NCI-H187 (cell line): Measurements from ENCODE around the gene ENHO.

Source experiments
- DNase-seq, 2 experiments: peaks; one replicate each; lab custom pipeline; 2025; lab: John Stamatoyannopoulos, UW

ENHO gene

GRCh38 chr9:34524349-34524748 lies 1.6 kb upstream of the ENHO start:
- no peak for DNase-seq

- no peak for DNase-seq
Observed at GRCh38 chr9:34522091-34522887, 501 bp downstream of the ENHO start.

GRCh38 chr9:34521406-34522045 lies 1.3 kb downstream of the ENHO start:
- no peak for DNase-seq

- no peak for DNase-seq
Observed at GRCh38 chr9:34520505-34521385, 2.0 kb downstream of the ENHO start.

DNA sequence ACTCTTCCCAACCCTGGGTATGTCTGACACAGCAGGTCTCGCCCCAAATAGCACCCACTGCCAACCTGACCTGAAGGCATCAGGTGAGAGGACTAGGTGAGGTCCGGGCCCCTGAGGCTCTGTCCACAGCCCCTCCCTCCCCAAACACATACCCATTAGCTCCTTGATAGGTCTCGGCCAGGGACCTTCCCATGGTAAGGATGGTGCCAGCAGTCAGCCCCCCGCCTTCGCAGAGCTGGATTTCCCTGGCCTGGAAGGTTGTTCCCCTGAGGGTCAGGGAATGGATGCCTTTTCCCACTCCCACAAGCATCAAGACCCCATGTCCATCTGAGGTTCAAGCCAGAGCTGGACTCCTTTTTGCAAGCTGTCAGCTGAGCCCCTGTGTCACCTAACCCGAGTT lies 2.7 kb downstream of the ENHO start:
- no peak for DNase-seq

DNA sequence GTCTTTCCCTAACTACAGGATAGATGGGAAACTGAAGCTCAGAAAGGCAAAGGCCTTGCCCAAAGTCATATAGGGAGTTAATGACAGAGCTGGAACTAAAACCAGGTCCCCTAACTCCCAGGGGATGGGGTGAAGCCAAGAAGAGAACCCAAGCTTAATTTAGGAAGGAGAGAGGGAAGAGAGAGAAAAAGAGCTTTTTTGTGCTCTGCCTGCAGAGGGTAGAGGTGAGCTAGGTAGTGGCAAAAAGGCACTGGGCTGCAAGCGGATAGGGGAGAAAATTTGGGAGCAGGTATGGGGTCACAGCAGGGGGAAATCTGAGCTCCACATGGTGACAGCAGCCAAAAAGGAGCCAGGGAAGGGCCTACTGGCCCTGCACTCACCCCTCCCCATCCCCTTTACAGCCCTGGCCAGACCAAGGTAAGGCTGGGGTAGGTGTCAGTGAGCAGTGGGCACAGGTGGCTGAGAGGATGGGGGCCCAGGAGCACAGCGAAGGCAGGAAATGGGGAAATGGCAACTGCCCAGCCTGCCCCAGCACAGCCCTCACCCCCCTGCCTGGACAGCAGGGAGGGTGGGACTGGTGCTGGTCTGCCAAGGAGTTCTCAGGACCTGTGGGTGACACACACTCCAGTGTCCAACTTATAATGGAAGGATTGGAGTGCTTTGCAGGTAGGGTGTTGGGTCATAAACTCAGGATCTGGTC lies 3.3 kb downstream of the ENHO start:
- no peak for DNase-seq

DNA sequence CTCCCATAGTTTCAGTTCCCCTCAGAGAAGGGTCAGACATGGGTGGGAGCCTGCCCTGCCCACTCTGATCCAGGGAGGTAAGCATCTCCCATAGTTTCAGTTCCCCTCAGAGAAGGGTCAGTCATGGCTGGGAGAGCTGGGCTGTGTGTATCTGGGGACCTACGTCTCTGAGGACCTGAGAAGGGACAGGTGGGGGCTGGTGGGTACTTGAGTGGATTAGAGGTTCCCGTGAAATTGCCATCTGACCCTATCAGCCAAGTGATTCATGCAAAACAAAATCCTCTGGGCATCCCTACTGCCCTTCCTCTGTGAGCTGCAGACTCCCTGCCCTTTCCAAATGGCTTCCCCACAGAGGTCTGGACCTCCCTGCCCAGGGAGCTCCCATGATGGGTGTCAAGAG lies 3.9 kb downstream of the ENHO start:
- no peak for DNase-seq

DNA sequence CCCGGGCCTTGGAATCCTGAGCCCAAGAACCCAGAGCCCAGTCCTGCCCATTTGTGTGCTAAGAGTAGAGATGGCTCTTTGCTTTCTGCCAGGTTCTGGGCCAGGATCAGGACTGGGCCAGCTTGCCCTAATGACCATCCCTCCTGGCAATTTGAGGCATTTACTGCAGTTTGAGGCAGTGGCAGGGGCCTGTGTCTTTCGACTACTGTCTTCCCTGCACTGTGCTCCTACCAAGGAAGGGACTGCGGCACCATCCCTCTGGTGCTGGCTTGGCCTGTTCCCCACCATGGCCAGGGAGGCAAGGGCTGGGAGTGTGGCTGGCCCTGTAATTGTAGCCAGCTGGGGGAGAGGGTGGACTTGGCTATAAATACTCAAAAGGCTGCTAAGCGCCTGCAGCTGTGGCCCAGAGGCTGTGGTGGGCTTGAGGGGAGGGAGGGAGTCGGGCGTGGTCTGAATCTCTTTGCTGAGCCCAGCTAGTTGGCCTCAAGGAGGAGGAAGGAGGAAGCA lies 4.6 kb downstream of the ENHO start:
- no peak for DNase-seq

DNA sequence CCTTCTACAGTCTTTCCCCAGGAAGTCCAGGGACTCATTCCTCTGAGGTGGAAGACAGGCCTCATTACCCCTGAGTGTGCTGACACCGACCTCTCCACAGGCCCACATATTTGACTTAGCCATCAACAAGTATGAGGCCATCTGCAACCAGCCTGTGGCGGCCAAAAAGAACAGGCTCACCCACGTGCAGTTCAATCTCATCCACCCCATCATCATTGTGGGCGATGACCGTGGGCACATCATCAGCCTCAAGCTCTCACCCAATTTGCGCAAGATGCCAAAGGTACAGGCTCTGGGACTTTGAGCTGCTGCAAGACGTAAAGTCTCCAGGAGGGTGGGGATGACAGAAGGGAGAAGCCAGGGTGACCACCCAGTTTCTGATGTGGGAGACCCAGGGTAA lies 5.6 kb downstream of the ENHO start:
- DNase-seq, result no peak

DNA sequence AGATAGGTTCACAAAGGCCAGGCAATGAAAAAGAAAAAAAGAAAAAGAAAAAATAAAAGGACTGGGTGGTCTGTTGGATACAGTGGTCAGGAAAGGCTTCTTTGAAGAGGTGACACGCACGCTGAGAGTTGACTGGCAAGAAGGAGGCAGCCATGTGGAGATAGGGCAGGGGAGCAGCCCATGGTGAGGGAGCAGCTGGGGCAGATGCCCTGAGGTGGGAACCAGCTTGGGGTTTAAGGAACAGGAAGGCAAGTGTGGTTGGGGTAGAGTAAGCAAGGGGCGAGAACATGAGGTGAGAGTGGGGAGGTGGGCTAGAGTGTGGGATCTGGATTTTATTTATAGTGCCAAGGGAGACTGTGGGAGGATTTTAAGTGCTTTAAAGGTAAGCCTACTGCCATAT lies 6.8 kb downstream of the ENHO start:
- no peak for DNase-seq

DNA sequence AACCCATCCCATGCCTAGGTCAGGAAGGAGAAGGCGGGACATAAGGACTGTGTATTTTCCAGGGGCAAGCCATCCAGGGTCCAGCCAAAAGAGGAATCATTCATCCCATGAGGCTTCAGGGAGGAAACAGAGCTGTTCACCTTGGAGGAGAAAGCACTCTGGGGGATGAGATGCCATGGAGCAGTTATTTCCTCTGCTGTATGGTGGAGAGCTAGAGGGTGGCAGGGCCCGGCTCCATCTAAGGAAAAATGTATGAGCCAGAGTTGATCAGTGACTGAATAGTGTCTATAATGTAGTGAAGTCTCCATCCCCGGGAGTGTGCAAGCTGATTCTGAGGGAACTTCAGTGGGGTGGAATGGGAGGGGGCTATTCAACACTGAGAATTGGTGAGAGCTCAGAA lies 8.0 kb downstream of the ENHO start:
- no peak for DNase-seq

GRCh38 chr9:34514401-34514800 lies 8.4 kb downstream of the ENHO start:
- DNase-seq, result no peak

GRCh38 chr9:34513567-34514214 lies 9.1 kb downstream of the ENHO start:
- peak; percentile 15 to 29 for DNase-seq

DNA sequence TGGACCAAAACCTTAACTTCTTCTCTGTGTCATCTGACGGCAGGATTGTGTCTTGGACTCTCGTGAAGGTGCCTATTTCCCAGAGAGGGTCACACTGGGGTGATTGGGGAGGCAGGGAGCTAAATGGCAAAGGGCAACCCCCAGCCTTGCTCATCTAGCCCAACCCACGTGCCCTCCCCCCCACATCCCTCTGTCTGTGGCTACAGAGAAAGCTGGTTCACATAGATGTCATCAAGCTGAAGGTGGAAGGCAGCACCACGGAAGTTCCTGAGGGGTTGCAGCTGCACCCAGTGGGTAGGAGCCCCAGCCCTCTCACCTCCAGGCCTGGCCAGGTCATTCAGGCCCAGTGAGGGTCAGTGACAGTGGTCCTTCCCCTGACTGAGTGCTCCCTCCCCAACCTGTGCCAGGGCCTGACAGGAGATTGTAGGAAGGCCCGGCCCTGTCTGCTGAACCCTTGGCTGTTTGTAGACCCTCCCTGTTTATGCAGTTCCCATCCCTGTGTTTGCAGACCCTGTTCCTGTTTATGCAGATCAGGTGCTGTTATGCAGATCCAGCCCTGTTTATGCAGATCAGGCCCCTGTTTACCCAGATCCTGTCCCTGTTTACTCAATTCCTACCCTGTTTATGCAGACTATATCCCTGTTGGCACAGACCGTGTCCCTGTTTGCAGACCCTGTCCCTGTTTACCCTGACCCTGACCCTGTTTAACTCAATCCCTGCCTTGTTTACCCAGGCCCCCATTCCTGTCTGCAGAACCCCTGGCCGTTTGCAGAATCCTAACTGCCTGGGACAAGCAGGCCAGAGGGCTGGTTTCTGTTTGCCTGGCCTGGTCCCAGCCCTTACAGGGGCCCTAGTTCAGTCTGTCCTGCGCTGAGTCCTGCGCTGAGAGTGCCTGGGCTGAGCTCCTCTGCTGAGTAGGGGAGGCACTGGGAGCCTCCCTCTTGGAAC lies 10.4 kb downstream of the ENHO start:
- no peak for DNase-seq

- no peak for DNase-seq
Observed at GRCh38 chr9:34510497-34511468, 12.0 kb downstream of the ENHO start.

- DNase-seq, result no peak
Observed at GRCh38 chr9:34508951-34509350, 13.8 kb downstream of the ENHO start.

DNA sequence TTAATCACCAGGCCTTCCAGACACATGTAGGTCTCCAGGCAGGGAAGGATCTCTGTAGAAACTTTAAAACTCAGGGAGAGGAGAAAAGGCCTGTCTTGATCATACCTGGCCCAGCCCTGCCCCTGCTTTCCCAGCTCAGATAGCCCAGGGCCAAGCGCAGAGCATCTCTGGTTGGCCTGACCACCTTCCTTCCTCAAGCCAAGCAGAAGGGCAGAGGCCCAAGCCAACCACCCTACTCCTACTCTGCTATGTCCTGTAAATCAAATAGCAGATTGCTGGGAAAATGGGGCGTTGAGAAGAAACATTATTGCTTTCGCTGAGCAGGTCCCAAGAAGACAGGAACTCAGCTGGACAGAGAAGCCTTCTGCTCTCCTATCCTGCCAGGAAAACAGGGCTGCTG lies 14.3 kb downstream of the ENHO start:
- no peak for DNase-seq

GRCh38 chr9:34507966-34508365 lies 14.8 kb downstream of the ENHO start:
- no peak for DNase-seq

DNA sequence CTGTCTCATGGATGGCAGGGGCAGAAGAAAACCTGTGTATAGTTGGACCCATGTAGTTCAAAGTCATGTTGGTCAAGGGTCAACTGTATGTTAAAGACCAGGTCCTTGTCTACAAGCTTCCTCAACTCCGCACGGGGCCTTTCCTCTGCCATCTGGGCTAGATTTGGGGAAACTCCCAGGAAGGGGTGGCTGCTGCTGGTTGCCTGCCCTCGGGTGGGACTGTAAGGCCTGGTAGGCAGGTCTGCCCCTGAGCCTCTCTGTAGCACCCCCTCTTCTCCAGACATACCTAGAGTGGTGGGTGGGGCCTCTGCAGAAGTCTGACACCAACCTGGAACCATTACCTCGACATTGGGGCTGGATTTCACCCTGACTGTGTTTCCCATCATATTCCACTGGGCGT lies 15.2 kb downstream of the ENHO start:
- no peak for DNase-seq
